ENCODE measurements around the gene CSNK1G1.

DNA sequence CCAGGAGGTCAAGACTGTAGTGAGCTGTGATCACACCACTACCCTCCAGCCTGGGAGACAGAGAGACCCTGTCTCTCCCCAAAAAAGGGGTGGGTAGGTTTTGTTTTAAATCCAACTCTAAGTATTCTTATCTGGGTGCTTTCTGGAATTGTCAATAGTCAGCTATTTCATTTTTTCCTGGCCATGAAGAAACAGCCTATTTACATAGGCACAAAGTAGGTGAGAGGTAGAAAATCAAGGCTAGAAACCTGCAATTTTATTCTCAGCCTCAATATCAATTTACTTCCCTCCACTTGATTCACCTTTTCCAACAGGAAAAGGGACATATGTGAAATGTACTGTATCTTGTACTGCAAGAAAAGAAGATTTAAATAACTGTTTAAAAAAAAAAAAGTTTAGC lies 45.9 kb downstream of the CSNK1G1 start:
- TF ChIP-seq CTCF (IDR thresholded peaks at IDR 0.05; ENCODE audit: low read length) (no peak), EZH2 (IDR thresholded peaks at IDR 0.05; ENCODE audit: borderline replicate concordance, low read length) (no peak)

Data from OCI-LY1 (cell line).